Inferior parietal cortex (tissue), 1 donor: ENCODE results near the gene STOX1.
"Not testable (repeated sequence)": the region's sequence is repeated elsewhere in the genome, so short reads cannot be mapped to it uniquely, and the experiment has no call there.

Source experiments
- DNase-seq: peaks from one replicate; pipeline ENCODE4 v3.0.0-alpha.2; 2016; ENCODE audit errors: extremely low spot score

The STOX1 gene, protein sequence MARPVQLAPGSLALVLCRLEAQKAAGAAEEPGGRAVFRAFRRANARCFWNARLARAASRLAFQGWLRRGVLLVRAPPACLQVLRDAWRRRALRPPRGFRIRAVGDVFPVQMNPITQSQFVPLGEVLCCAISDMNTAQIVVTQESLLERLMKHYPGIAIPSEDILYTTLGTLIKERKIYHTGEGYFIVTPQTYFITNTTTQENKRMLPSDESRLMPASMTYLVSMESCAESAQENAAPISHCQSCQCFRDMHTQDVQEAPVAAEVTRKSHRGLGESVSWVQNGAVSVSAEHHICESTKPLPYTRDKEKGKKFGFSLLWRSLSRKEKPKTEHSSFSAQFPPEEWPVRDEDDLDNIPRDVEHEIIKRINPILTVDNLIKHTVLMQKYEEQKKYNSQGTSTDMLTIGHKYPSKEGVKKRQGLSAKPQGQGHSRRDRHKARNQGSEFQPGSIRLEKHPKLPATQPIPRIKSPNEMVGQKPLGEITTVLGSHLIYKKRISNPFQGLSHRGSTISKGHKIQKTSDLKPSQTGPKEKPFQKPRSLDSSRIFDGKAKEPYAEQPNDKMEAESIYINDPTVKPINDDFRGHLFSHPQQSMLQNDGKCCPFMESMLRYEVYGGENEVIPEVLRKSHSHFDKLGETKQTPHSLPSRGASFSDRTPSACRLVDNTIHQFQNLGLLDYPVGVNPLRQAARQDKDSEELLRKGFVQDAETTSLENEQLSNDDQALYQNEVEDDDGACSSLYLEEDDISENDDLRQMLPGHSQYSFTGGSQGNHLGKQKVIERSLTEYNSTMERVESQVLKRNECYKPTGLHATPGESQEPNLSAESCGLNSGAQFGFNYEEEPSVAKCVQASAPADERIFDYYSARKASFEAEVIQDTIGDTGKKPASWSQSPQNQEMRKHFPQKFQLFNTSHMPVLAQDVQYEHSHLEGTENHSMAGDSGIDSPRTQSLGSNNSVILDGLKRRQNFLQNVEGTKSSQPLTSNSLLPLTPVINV

DNA sequence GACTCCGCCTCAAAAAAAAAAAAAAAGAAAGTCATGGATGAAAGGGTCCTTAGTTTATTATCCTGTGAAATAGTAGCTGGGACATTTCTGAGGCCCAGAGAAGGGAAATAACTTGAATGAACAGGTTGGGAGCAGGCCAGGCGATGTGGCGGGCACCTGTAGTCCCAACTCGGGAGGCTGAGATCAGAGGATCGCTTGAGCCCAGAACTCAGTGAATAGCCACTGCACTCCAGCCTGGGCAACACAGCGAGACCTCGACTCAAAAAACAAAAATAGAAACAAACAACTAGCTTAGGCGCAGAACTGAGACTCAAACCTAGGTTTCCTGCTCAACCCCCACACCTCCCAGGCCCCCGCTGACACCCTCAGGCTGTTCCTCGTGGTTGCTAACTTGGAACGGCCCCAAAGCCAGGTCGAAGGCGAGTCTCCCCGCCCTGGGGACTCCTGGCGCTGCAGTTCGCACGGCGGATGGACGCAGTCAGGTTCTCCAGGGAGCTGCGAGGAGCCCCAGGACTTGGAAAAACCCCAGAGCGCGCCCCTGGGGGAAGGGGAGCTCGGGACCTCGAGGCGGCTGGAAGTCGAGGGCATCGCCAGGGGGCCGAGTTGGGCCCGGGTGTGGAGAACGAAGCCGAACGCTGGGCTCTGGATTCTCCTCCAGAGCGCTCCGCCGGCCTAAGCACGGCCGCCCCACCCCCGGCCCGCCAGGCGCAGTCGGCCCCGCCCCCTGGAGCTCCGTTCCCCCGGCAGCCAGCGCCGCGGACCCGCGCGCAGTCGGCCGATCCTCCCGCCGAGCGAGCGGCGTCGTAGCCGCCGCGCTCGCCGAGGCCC lies at the start of gene STOX1:
Gene STOX1, plus strand, starts transcription at position 768 of the 828 bp plus-strand sequence. CDS start 93 bp downstream, outside the sequence.
- DNase-seq, result no peak

DNA sequence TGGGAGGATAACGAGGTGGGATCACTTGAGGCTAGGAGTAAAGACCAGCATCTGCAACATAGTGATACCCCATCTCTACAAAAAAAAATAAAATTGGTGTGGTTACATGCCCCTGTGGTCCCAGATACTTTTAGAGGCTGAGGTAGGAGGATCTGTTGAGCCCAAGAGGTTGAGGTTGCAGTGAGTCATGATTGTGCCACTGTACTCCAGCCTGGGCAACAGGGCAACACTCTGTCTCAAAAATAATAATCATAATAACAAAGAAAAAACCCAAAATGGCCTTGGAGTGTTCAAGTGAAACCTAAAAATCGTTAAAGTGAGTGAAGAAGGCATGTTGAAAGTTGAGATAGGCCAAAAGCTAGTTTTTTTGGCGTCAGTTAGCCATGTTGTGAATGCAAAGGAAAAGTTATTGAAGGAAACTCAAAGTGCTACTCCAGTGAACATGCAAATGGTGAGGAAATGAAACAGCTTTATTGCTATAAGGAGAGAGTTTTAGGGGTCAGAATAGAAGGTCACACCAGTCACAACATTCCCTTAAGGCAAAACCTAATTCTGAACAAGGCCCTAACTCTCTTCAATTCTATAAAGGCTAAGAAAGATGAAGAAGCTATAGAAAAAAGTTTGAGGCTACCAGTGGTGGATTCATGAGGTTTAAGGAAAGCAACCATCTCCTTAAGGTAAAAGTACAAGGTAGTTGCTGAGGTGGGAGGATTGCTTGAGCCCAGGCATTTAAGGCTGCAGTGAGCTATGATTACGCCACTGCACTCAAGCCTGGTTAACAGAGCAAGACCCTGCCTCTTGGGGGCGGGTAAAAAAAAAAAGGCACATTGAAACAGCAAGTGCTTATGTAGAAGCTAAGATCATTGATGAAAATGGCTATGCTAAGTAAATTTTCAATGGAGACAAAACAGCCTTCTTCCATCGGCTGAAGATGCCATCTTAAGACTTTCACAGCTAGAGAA lies 45.4 kb upstream of the STOX1 start:
- no peak for DNase-seq

DNA sequence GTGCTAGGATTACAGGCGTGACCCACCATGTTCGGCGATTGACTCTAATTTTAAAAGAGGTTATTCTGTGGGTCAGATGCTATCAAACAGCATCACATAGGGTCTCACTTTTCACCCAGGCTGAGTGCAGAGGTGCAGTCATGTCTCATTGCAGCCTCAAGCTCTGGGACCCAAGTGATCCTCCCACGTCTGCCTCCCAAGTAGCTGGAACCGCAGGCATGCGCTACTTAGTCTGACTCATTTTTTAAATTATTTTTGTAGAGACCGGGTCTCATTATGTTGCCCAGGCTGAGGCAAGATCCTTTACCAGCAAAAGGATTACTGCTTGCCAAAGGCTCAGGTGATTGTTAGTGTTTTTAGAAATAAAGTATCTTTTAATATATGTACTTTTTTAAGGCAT lies 42.9 kb upstream of the STOX1 start:
- no peak for DNase-seq

DNA sequence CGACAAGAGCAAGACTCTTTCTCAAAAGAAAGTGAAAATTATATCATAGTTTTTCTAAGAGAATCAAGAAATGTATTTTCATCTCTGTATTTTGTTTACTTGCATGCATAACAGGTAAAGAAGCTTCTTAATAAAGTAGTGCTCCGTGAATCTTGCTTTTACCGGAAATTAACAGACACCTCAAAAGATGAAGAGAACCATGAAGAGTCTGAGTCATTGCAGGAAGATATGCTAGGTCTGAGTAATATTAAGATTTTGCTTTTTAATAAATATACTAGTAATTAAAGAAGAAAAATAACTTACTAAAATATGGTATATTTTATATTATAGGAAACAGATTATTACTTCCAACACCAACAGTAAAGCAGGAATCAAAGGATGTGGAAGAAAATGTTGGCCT lies 39.5 kb upstream of the STOX1 start:
- no peak for DNase-seq

DNA sequence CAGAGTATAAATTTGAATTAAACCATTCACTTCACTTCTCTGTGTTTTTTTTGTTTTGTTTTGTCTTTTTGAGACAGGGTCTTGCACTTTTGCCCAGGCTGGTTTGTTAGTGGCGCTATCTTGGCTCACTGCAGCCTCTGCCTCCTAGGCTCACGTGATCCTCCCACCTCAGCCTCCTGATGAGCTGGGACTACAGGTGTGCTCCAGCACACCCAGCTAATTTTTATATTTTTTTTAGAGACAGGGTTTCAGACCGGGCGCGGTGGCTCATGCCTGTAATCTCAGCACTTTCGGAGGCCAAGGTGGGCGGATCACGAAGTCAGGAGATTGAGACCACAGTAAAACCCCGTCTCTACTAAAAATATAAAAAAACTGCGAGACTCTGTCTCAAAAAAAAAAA lies 36.9 kb upstream of the STOX1 start:
- no peak for DNase-seq

DNA sequence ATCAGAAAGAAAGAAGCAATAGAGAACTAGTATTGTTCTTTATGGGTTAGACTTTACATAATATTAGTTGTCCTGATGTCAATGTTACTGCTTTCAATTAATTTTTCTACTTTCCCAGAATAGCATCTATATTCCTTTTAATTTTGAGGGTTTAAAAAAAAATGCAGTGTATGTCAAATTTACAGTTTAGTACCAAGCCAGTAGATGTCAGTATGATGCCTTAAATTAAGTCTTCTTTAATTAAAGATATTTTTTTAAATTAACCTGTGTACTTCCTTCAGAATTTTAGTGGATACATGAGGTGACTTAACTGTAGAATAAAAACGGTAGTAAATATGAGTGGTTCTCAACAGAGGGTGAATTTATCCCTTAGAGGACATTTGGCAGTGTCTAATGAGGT lies 35.2 kb upstream of the STOX1 start:
- no peak for DNase-seq

DNA sequence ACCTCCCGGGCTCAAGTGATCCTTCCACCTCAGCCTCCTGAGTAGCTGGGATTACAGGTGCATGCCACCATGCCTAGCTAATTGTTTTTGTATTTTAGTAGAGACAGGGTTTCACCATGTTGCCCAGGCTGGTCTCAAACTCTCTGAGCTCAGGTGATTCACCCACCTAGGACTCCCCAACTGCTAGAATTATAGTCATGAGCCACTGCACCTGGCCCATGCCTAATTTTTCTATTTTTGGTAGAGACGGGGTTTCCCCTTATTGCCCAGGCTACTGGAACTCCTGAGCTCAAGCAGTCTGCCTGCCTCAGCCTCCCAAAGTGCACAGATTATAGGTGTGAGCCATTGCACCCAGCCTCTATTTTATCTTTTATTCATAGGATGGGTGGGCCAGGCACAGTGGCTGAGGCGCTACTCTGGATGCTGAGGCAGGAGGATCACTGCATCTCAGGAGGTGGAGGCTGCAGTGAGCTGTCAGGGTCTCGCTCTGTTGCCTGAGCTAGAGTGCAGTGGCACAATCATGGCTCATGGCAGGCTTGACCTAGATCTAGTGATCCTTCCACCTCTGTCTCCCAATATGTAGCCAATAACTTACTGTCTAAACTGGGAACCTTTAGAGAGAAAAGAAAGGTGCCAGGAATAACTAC lies 31.3 kb upstream of the STOX1 start:
- DNase-seq, result no peak

DNA sequence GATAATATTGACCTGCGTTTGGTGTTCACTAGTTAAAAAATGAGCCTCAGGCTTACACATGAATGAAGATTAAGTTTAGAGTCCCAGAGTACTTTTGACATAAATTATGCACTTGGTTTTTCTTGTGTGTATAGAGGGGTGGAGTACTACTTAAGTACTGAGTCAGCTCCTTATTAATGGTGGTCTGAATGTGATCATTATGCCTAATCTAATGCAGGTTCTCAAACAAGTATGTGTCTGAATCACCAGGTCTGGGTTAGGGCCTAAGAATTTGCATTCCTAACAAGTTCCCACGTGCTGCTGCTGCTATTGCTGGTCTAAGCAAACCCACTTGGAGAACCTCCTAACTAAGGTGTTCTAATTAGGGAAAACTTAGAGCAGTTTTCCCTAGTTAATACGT lies 30.7 kb upstream of the STOX1 start:
- DNase-seq, result no peak

DNA sequence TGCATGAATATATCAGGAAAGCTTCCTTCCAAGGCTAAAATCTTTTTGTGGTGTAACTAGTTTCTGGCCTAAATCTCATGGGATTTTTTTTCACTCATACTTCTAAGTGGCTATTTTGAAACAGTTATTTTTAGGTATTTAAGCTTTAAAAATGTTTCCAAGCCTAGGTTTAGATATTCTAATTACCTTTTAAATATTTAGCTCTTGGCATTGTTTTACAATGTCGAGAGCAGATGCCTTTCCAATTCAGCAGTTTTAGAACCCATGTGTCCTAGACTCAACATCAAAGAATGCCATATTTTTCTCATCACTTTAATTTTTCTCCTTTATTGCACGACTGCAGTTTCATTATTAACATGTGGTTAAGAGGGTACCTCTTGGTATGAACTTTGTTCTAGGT lies 27.1 kb upstream of the STOX1 start:
- DNase-seq, result no peak

DNA sequence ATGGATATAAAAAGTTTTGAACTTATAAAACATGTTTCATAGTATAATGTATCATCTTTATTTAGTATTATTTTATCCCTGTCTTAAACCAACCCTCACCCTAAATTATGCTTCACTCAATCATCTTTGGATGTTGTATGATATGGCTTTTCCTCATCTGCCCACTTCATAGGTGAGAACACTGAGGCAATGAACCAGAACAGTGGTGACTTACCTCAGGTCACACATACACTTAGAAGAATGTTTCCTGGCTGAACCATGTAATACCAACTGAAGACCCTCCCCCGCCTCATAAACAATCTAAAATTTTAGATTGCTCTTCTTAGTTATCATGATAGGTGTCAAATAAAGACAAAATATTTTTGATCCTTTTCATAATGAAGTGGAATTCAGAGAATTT lies 22.6 kb upstream of the STOX1 start:
- no peak for DNase-seq

DNA sequence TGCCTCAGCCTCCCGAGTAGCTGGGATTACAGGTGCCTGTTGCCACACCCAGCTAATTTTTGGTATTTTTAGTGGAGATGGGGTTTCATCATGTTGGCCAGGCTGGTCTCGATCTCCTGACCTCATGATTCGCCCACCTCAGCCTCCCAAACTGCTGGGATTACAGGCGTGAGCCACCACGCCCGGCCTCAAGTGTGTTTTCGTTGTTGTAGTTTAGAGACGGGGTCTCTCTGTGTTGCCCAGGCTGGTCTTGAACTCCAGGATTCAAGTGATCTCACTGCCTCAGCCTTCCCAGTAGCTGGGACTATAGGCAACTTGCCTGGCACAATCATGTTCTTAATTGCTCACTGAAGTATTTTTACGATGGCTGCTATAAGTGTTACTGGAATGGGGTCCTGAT lies 16.5 kb upstream of the STOX1 start:
- DNase-seq, result not testable (repeated sequence)

DNA sequence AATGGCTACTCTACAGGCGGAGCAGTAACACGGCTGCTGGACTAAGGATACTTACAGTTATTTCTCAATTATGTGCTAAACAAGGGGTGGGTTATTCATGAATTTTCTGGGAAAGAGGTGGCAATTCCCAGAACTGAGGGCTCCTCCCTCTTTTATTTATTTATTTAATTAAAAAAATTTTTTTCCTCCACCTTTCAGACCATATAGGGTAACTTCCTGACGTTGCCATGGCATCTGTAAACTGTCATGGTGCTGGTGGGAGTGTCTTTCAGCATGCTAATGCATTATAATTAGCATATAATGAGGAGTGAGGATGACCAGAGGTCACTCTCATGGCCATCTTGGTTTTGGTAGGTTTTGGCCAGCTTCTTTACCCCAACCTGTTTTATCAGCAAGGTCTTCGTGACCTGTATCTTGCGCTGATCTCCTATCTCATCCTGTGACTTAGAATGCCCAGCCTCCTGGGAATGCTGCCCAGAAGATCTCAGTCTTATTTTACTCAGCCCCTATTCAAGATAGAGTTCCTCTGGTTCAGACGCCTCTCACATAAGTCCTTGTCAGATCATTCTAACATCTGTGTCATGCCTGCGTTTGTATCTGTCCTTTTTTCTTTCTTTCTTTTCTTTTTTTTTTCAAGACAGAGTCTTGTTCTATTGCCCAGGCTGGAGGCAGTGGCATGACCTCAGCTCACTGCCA lies 15.9 kb upstream of the STOX1 start:
- DNase-seq, result no peak

DNA sequence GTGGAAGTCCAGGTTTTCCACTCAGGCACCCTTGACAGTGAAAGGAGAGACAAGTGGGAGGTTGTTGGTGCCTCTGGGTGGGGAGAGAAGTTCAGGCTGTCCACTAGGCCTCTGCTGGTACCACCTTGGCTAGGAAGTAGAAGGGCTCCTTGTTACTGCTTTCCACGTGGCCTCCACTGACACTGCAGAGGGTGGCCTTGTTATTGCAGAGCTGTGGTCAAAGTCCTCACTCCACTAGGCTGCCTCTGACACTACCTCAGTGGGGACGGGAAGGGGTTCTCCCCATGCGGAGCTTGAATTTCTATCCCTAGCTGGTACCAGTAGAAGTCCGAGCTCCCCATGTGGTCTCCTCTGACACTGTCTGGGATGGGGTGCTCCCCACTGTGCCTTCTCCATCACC lies 14.9 kb upstream of the STOX1 start:
- no peak for DNase-seq

DNA sequence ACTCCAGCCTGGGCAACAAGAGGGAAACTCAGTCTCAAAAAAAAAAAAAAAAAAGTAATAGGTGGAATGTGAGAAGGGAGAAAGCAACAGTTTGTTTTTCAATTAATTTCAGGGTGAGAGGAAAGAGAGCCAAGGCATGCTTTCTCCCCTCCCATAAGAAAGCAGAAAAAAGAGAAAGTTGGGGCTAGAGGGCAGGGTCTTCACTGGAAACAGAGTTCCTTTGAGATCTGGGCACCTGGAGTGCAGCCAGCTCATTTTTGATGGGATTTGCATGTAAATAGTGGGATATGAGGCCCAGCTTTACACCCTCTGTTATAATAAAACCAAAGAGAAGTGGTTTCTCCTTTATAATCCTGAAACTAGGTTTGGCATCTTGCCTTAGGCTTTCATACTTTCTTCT lies 13.8 kb upstream of the STOX1 start:
- no peak for DNase-seq

DNA sequence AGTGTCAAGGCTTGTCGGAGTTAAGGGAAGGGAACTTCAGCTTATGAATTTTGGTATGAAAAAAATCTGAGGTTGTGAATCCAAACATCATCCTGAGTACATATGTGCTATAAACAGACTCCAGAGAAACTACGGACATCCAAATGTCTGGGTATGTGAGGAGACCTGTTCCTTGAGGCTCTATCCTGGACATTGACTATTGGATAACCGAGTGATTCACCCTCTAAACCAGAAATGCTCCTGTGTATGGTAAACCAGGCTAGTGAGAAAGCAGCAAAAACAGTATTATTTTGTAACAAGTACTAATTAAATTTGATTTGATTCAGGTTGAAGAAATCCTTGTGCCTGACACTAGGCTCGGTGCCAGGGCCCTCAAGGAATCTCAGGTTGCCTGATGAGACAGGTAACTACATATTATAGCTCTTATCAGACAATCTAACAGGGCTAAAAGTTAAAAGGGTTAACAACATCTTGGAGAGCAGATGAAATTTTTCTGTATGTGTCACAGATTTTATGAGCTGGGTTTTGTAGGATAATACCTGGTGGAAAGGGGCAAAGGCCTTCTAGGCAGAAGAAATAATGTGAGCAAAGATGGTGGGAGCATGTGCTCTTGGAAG lies 10.4 kb upstream of the STOX1 start:
- DNase-seq, result no peak

DNA sequence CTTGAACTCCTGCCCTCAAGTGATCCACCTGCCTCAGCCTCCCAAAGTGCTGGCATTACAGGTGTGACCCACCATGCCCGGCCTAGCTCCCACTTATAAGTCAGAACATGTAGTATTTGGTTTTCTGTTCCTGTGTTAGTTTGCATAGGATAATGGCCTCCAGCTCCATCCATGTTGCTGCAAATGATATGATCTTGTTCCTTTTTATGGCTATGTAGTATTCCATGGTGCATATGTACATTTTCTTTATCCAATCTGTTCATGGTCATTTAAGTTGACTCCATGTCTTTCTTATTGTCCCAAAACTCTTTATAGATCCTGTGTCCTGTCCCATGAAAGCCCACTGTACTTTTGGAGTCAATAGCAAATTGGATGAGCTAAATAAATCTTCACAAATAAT lies 7.0 kb upstream of the STOX1 start:
- not testable (repeated sequence) for DNase-seq

DNA sequence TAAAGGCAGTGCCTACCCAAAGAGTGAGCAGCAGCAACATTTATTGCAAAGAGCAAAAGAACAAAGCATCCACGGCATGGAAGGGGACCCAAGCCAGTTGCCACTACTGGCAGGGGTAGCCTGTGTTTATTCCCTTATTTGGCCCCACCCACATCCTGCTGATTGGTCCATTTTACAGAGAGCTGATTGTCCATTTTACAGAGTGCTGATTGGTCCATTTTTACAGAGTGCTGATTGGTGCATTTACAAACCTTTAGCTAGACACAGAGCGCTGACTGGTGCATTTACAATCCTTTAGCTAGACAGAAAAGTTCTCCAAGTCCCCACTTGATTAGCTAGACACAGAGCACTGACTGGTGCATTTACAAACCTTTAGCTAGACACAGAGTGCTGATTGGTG lies 4.7 kb upstream of the STOX1 start:
- not testable (repeated sequence) for DNase-seq

DNA sequence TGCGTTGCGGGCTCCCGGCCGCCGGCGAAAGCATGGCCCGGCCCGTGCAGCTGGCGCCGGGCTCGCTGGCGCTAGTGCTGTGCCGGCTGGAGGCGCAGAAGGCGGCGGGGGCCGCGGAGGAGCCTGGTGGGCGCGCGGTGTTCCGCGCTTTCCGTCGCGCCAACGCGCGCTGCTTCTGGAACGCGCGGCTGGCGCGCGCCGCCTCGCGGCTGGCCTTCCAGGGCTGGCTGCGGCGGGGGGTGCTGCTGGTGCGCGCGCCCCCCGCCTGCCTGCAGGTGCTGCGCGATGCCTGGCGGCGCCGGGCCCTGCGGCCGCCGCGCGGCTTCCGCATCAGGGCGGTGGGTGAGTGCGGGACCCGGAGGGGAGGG lies 245 bp downstream of the STOX1 start:
- not testable (repeated sequence) for DNase-seq

DNA sequence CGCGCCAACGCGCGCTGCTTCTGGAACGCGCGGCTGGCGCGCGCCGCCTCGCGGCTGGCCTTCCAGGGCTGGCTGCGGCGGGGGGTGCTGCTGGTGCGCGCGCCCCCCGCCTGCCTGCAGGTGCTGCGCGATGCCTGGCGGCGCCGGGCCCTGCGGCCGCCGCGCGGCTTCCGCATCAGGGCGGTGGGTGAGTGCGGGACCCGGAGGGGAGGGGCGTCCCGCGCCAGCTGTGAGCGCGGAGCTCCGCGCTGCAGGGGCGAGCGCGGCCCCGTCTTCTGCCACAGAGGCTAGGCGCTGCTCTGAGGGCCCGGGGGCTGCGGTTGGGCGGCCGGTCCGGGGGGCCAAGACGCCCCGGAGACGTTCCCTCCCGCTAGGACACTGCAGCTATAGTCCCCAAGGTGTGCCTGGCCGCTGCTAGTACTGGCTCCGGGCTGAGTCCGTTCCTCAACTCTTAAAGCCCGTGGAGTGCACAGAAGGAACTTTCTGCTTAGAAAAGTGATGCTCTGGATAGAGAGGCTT lies 811 bp downstream of the STOX1 start:
- DNase-seq, result not testable (repeated sequence)
